Activated CD8-positive, alpha-beta T cell treated with anti-CD3 and anti-CD28 coated beads for 36 hours (primary cell): Measurements from ENCODE around the gene SPATA32. TPM values are rescaled to one million over a fixed set of nuclear protein-coding genes. Genes with fewer than 3 reads are reported as not detected.
A peak's percentile ranks its signal among the peaks of the same experiment; 100 is the strongest.

ENCODE experiments used
- ATAC-seq: fragments of 200-7000 bp; cut with Tn5 transposase; one replicate; pipeline ENCODE4 v1.10.0; 2021; ENCODE audit warnings: mild to moderate bottlenecking, moderate library complexity
- CTCF ChIA-PET: fragments of 350-600 bp; sonication (Branson Sonifier 250); formaldehyde crosslinking; loops from one replicate; lab custom pipeline; 2021; ENCODE audit warnings: antibody characterized with exemption; lab: Charles Lee
- POLR2A ChIA-PET: fragments of 350-600 bp; sonication (Branson Sonifier 250); formaldehyde crosslinking; loops from one replicate; lab custom pipeline; 2021; ENCODE audit warnings: antibody characterized with exemption; lab: Charles Lee
- DNase-seq: peaks from one replicate; pipeline ENCODE4 v3.0.0-alpha.2; 2020
- H3K27ac Mint-ChIP-seq: one replicate; pipeline ENCODE4 v1.8.0; 2021; ENCODE audit warnings: mild to moderate bottlenecking, mixed read lengths
- H3K27me3 Mint-ChIP-seq: one replicate; pipeline ENCODE4 v1.8.0; 2021; ENCODE audit warnings: mixed read lengths
- H3K36me3 Mint-ChIP-seq: one replicate; pipeline ENCODE4 v1.8.0; 2021; ENCODE audit warnings: low read depth, mixed read lengths
- H3K4me1 Mint-ChIP-seq: one replicate; pipeline ENCODE4 v1.8.0; 2021; ENCODE audit warnings: low read depth, mixed read lengths
- H3K4me3 Mint-ChIP-seq: one replicate; pipeline ENCODE4 v1.8.0; 2021; ENCODE audit warnings: mild to moderate bottlenecking, moderate library complexity, mixed read lengths
- H3K9me3 Mint-ChIP-seq: one replicate; pipeline ENCODE4 v1.8.0; 2021; ENCODE audit warnings: mixed read lengths
- CTCF ChIP-seq: fragments of 200-600 bp; IDR thresholded peaks from one replicate; pipeline ENCODE4 v1.8.0; 2022; ENCODE audit warnings: antibody characterized with exemption, mild to moderate bottlenecking
- intact Hi-C: fragments of 100-400 bp; cut with micrococcal nuclease; formaldehyde crosslinking; loops from one replicate; pipeline ENCODE4 v1.10.0; 2022
- total RNA-seq, 2 experiments: library from RNA; stranded (reverse); gene quantifications; one replicate each; pipeline ENCODE4 v1.2.3, GENCODE V29; 2021

SPATA32 gene
- total RNA-seq, 2 experiments from 2014 or later, result 0.27 to 0.63 TPM

GRCh38 chr17:45227926-45228762 lies 33.8 kb downstream of the SPATA32 start:
- ChIA-PET POLR2A (interaction anchor here (0.7 to 23.2 kb wide), 12 partner anchors 5 to 167 kb away, joined by 3 to 399 read pairs (median 7); partner anchors contain the start of genes FMNL1, HEXIM1 and MAP3K14), CTCF (interaction anchor here (0.7 to 14.5 kb wide), 9 partner anchors 6 to 157 kb away, joined by 3 to 406 read pairs (median 7); partner anchors contain the start of genes ACBD4, FMNL1 and HEXIM1)
- peak overlapping the region; percentile 99 for H3K27ac Mint-ChIP-seq
- H3K36me3 Mint-ChIP-seq, result peaks cover 64% of the 10 kb centered on the region
- H3K9me3 Mint-ChIP-seq, result no peaks in the 10 kb centered on the region
- DNase-seq, result peak; percentile 70
- intact Hi-C loops, result no loop called here
- no peak for TF ChIP-seq CTCF
- H3K4me1 Mint-ChIP-seq, result peaks cover 63% of the 10 kb centered on the region
- H3K4me3 Mint-ChIP-seq, result peak overlapping the region; percentile 99
- H3K27me3 Mint-ChIP-seq, result no peaks in the 10 kb centered on the region
- no peak for ATAC-seq

GRCh38 chr17:45227101-45227925 lies 34.6 kb downstream of the SPATA32 start:
- Mint-ChIP-seq H3K4me1 (peaks cover 54% of the 10 kb centered on the region), H3K4me3 (peak overlapping the region; percentile 99), H3K36me3 (peaks cover 62% of the 10 kb centered on the region), H3K27ac (peak overlapping the region; percentile 99), H3K27me3 (no peaks in the 10 kb centered on the region), H3K9me3 (no peaks in the 10 kb centered on the region)
- ATAC-seq, result no peak
- peak; percentile 59 for DNase-seq
- no peak for TF ChIP-seq CTCF
- ChIA-PET POLR2A (interaction anchor here (0.8 to 23.2 kb wide), 10 partner anchors 4 to 104 kb away, joined by 3 to 399 read pairs (median 8); partner anchors contain the start of genes FMNL1, HEXIM1 and MAP3K14), CTCF (interaction anchor here (0.9 to 14.5 kb wide), 8 partner anchors 6 to 92 kb away, joined by 3 to 406 read pairs (median 12); partner anchors contain the start of genes ACBD4, FMNL1 and HEXIM1)
- intact Hi-C loops, result no loop called here

- no peak for TF ChIP-seq CTCF
- ATAC-seq, result no peak
Observed at GRCh38 chr17:45226576-45226975, 35.3 kb downstream of the SPATA32 start.

GRCh38 chr17:45225964-45226530 lies 35.8 kb downstream of the SPATA32 start:
- H3K4me1 Mint-ChIP-seq, result peaks cover 44% of the 10 kb centered on the region
- H3K9me3 Mint-ChIP-seq, result no peaks in the 10 kb centered on the region
- ATAC-seq (peak; percentile 60), DNase-seq (peak; percentile 99)
- H3K4me3 Mint-ChIP-seq, result peak overlapping the region; percentile 99
- no peak for TF ChIP-seq CTCF
- peaks cover 56% of the 10 kb centered on the region for H3K36me3 Mint-ChIP-seq
- H3K27me3 Mint-ChIP-seq, result no peaks in the 10 kb centered on the region
- intact Hi-C loops, result no loop called here
- POLR2A ChIA-PET, result interaction anchor here (0.6 to 21.2 kb wide), 12 partner anchors 13 to 159 kb away, joined by 3 to 399 read pairs (median 6); partner anchors contain the start of genes HEXIM1, HEXIM2 and MAP3K14
- H3K27ac Mint-ChIP-seq, result peak overlapping the region; percentile 99
- CTCF ChIA-PET, result interaction anchor here (1.0 to 10.4 kb wide), 15 partner anchors 8 to 201 kb away, joined by 3 to 406 read pairs (median 4); partner anchors contain the start of genes ACBD4, HEXIM1 and HEXIM2

More at GRCh38 chr17:45226576-45226975, 35.3 kb downstream of the SPATA32 start:
- Mint-ChIP-seq H3K4me1 (peaks cover 48% of the 10 kb centered on the region), H3K9me3 (no peaks in the 10 kb centered on the region), H3K27me3 (no peaks in the 10 kb centered on the region), H3K36me3 (peaks cover 55% of the 10 kb centered on the region), H3K4me3 (peak overlapping the region; percentile 99), H3K27ac (peak overlapping the region; percentile 99)
- intact Hi-C loops, result no loop called here
- CTCF ChIA-PET, result interaction anchor here (1.0 to 10.4 kb wide), 14 partner anchors 8 to 201 kb away, joined by 3 to 406 read pairs (median 4); partner anchors contain the start of genes ACBD4, HEXIM1 and HEXIM2
- no peak for DNase-seq
- POLR2A ChIA-PET, result interaction anchor here (0.6 to 21.2 kb wide), 11 partner anchors 12 to 158 kb away, joined by 3 to 399 read pairs (median 6); partner anchors contain the start of genes HEXIM1, HEXIM2 and MAP3K14
